ENCODE measurements around the gene TNRC6B.
"Not testable (repeated sequence)": the region's sequence is repeated elsewhere in the genome, so short reads cannot be mapped to it uniquely, and the experiment has no call there.

The TNRC6B gene

GRCh38 chr22:40177738-40178416 lies at the start of gene TNRC6B:
TNRC6B (plus strand) TSS chr22:40177925; CDS start chr22:40178136, 211 bp downstream.
- peak; percentile 97 for DNase-seq (ENCODE audit: low spot score)

GRCh38 chr22:40128989-40129388 lies 48.7 kb upstream of the TNRC6B start:
- no peak for DNase-seq (ENCODE audit: low spot score)

GRCh38 chr22:40137132-40137531 lies 40.6 kb upstream of the TNRC6B start:
- DNase-seq (ENCODE audit: low spot score): no peak

- no peak for DNase-seq (ENCODE audit: low spot score)
Observed at GRCh38 chr22:40138866-40139265, 38.9 kb upstream of the TNRC6B start.

- DNase-seq (ENCODE audit: low spot score): no peak
Observed at GRCh38 chr22:40147388-40148176, 30.1 kb upstream of the TNRC6B start.

- no peak for DNase-seq (ENCODE audit: low spot score)
Observed at GRCh38 chr22:40153192-40153591, 24.5 kb upstream of the TNRC6B start.

GRCh38 chr22:40153705-40154104 lies 24.0 kb upstream of the TNRC6B start:
- DNase-seq (ENCODE audit: low spot score): no peak

GRCh38 chr22:40156001-40156516 lies 21.7 kb upstream of the TNRC6B start:
- DNase-seq (ENCODE audit: low spot score): peak; percentile 77

GRCh38 chr22:40156682-40157081 lies 21.0 kb upstream of the TNRC6B start:
- DNase-seq (ENCODE audit: low spot score): not testable (repeated sequence)

- DNase-seq (ENCODE audit: low spot score): no peak
Observed at GRCh38 chr22:40157330-40157945, 20.3 kb upstream of the TNRC6B start.

- DNase-seq (ENCODE audit: low spot score): no peak
Observed at GRCh38 chr22:40161194-40161593, 16.5 kb upstream of the TNRC6B start.

- DNase-seq (ENCODE audit: low spot score): not testable (repeated sequence)
Observed at GRCh38 chr22:40165537-40165936, 12.2 kb upstream of the TNRC6B start.

- DNase-seq (ENCODE audit: low spot score): no peak
Observed at GRCh38 chr22:40175611-40176244, 2.0 kb upstream of the TNRC6B start.

- DNase-seq (ENCODE audit: low spot score): peak; percentile 64
Observed at GRCh38 chr22:40176921-40177737, 596 bp upstream of the TNRC6B start.

GRCh38 chr22:40178417-40179409 lies 988 bp downstream of the TNRC6B start:
- peak; percentile 70 for DNase-seq (ENCODE audit: low spot score)

GRCh38 chr22:40179526-40179925 lies 1.8 kb downstream of the TNRC6B start:
- DNase-seq (ENCODE audit: low spot score): no peak

- no peak for DNase-seq (ENCODE audit: low spot score)
Observed at GRCh38 chr22:40180403-40180802, 2.7 kb downstream of the TNRC6B start.

GRCh38 chr22:40181323-40181722 lies 3.6 kb downstream of the TNRC6B start:
- DNase-seq (ENCODE audit: low spot score): no peak

GRCh38 chr22:40182231-40182835 lies 4.6 kb downstream of the TNRC6B start:
- peak; percentile 64 for DNase-seq (ENCODE audit: low spot score)

All from kidney tubule cell (primary cell).